Large intestine (tissue), 3 donors: Measurements from ENCODE around the gene PPP2R5B. TPM values are rescaled to one million over a fixed set of nuclear protein-coding genes. Genes with fewer than 3 reads are reported as not detected.

Experiments
- DNase-seq, 2 donors: peaks; one replicate each; pipeline versions ENCODE4 v3.0.0 to v3.0.0-alpha.2; 2013
- H3K27ac ChIP-seq: one replicate; pipeline ENCODE4 v1.5.1; 2013; ENCODE audit warnings: low read length
- H3K27me3 ChIP-seq: 2 replicates; pipeline ENCODE4 v1.6.1; 2013; ENCODE audit warnings: low read length; ENCODE audit not compliant: control insufficient read depth, insufficient read depth
- H3K36me3 ChIP-seq: 2 replicates; pipeline ENCODE4 v1.6.1; 2013; ENCODE audit warnings: low read length; ENCODE audit not compliant: control insufficient read depth, insufficient read depth
- H3K4me1 ChIP-seq: one replicate; pipeline ENCODE4 v1.6.1; 2013; ENCODE audit warnings: low read length; ENCODE audit not compliant: control insufficient read depth, insufficient read depth
- H3K4me3 ChIP-seq: one replicate; pipeline ENCODE4 v1.5.1; 2013; ENCODE audit warnings: low read length
- H3K9me3 ChIP-seq: one replicate; pipeline ENCODE4 v1.6.1; 2013; ENCODE audit warnings: mild to moderate bottlenecking, low read depth, low read length, moderate library complexity; ENCODE audit not compliant: control insufficient read depth
- WGBS: methylation state at CpG from one replicate; pipeline ENCODE4 v1.1.5; 2013; ENCODE audit warnings: low lambda C conversion rate; ENCODE audit not compliant: insufficient coverage; 5-methylcytosine and 5-hydroxymethylcytosine counted together
- polyA plus RNA-seq: library from polyadenylated mRNA; unstranded; fragments of 120-200 nt; gene quantifications from one replicate; pipeline ENCODE4 v1.2.1, GENCODE V29; 2013

PPP2R5B gene
- polyA plus RNA-seq, 1 donor: 11.6 TPM

DNA sequence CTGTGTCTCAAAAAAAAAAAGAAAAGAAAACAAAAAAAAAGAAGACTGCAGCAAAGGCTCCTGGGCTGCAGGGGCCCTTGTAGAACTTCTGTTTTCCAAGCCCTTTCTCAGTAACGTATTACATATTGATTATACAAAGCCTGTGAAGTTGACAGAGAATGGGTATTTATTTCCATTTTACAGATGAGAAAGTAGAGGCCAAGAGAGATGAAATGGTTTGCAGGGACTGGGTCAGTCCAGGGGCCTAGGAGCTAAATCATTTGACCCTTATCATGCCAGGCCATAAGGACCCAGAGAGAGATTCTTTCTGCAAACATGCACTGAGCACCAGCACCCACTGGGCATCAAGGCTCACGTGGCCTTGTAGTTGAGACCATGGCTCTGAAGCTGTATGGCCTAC is 4.5 kb downstream of the PPP2R5B start:
- H3K36me3 ChIP-seq: peaks cover 47% of the 10 kb centered on the region
- H3K4me3 ChIP-seq: no peak overlapping the region
- H3K27me3 ChIP-seq: no peaks in the 10 kb centered on the region
- H3K27ac ChIP-seq: no peak overlapping the region
- WGBS: no CpG with 5 or more reads among the region's 2 CpGs
- no peak for DNase-seq
- no peaks in the 10 kb centered on the region for H3K9me3 ChIP-seq
- peaks cover 10% of the 10 kb centered on the region for H3K4me1 ChIP-seq

DNA sequence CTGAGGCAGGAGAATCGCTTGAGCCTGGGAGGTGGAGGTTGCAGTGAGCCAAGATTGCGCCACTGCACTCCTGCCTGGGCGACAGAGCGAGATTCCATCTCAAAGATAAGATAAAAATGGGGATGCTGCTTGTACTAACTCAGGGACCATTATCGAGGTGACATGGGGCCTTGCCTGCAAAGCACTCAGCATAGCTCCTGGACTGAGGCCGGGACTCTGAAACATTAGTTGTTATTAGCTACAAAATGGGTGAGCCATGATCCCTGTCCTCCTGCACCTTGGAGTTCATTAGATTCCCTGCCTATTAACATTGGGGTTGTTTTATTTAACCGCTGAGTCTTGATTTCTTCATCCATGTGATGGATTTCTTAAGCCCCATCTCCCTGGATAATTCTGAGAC is 5.1 kb downstream of the PPP2R5B start:
- Histone ChIP-seq H3K9me3 (no peaks in the 10 kb centered on the region), H3K4me1 (peaks cover 17% of the 10 kb centered on the region), H3K4me3 (no peak overlapping the region), H3K36me3 (peaks cover 47% of the 10 kb centered on the region), H3K27me3 (no peaks in the 10 kb centered on the region), H3K27ac (no peak overlapping the region)
- WGBS: no CpG with 5 or more reads among the region's 7 CpGs
- DNase-seq: no peak

DNA sequence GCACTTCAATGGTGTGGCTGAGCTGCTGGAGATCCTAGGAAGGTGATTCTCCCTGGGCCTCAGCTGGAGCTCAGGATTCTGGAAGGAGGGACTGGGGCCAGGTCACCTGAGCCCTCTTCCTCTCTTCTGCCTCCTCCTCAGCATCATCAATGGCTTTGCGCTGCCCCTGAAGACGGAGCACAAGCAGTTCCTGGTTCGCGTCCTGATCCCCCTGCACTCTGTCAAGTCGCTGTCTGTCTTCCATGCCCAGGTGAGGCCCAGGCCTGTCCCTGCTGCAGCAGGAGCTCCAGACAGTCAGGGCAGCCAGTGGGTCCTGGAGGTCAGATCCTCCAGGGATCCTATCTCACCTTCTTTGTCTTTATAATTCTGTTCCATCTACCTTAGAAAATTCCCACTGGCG is 5.9 kb downstream of the PPP2R5B start:
- 89% methylated on average over 1 of the region's 6 CpGs for WGBS
- peaks cover 47% of the 10 kb centered on the region for H3K36me3 ChIP-seq
- DNase-seq: no peak
- H3K27ac ChIP-seq: no peak overlapping the region
- no peaks in the 10 kb centered on the region for H3K9me3 ChIP-seq
- H3K4me3 ChIP-seq: no peak overlapping the region
- peaks cover 19% of the 10 kb centered on the region for H3K4me1 ChIP-seq
- H3K27me3 ChIP-seq: no peaks in the 10 kb centered on the region

GRCh38 chr11:64931290-64931689 is 6.8 kb downstream of the PPP2R5B start:
- Histone ChIP-seq H3K27me3 (no peaks in the 10 kb centered on the region), H3K27ac (no peak overlapping the region), H3K36me3 (peaks cover 47% of the 10 kb centered on the region), H3K4me3 (no peak overlapping the region), H3K9me3 (no peaks in the 10 kb centered on the region), H3K4me1 (peaks cover 13% of the 10 kb centered on the region)
- no CpG with 5 or more reads among the region's 7 CpGs for WGBS
- DNase-seq: no peak

- WGBS: no CpG with 5 or more reads among the region's 5 CpGs
- Histone ChIP-seq H3K4me1 (peaks cover 13% of the 10 kb centered on the region), H3K36me3 (peaks cover 44% of the 10 kb centered on the region)
Observed at GRCh38 chr11:64932324-64932723, 7.8 kb downstream of the PPP2R5B start.

DNA sequence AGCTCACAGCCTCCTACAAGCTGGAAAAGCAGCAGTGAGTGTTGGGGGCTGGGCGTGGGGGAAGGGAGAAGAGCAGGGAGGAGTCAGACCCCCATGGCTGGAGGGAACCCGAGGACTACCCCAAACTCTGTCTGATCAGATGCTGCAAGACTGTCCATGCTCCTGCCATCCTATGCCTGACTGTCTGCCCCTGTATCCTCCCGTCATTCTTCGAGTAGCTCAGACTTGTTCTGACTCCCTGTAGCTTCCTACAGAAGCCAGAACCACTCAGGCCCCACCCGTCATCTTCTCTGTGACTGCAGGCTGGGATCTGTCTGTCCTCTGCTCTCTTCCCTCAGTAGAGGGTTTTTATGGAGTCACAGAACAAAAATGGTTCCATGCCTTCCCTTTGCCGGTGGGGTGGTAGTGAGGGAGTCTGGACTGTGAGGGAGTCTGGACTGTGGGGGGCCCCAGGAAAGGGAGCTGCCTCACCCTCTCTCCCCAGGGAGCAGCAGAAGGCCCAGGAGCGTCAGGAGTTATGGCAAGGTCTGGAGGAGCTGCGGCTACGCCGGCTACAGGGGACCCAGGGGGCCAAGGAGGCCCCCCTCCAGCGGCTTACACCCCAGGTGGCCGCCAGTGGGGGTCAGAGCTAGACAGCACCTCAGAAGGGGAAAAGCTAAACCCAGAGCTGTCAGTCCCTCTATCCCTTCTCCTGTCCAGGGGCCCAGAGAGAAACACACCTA is 8.9 kb downstream of the PPP2R5B start:
- no peak overlapping the region for H3K27ac ChIP-seq
- no CpG with 5 or more reads among the region's 12 CpGs for WGBS
- H3K4me1 ChIP-seq: peaks cover 13% of the 10 kb centered on the region
- peaks cover 38% of the 10 kb centered on the region for H3K36me3 ChIP-seq
- no peaks in the 10 kb centered on the region for H3K27me3 ChIP-seq
- no peaks in the 10 kb centered on the region for H3K9me3 ChIP-seq
- no peak overlapping the region for H3K4me3 ChIP-seq
- DNase-seq: no peak

More at GRCh38 chr11:64932324-64932723, 7.8 kb downstream of the PPP2R5B start:
- H3K4me3 ChIP-seq: no peak overlapping the region
- no peak for DNase-seq
- H3K27me3 ChIP-seq: no peaks in the 10 kb centered on the region
- no peak overlapping the region for H3K27ac ChIP-seq
- H3K9me3 ChIP-seq: no peaks in the 10 kb centered on the region

GRCh38 chr11:64933935-64934681 is 9.6 kb downstream of the PPP2R5B start:
- no peaks in the 10 kb centered on the region for H3K27me3 ChIP-seq
- peaks cover 37% of the 10 kb centered on the region for H3K36me3 ChIP-seq
- H3K27ac ChIP-seq: no peak overlapping the region
- peaks cover 13% of the 10 kb centered on the region for H3K4me1 ChIP-seq
- no peak for DNase-seq
- H3K4me3 ChIP-seq: no peak overlapping the region
- 100% methylated on average over 1 of the region's 10 CpGs for WGBS
- no peaks in the 10 kb centered on the region for H3K9me3 ChIP-seq

DNA sequence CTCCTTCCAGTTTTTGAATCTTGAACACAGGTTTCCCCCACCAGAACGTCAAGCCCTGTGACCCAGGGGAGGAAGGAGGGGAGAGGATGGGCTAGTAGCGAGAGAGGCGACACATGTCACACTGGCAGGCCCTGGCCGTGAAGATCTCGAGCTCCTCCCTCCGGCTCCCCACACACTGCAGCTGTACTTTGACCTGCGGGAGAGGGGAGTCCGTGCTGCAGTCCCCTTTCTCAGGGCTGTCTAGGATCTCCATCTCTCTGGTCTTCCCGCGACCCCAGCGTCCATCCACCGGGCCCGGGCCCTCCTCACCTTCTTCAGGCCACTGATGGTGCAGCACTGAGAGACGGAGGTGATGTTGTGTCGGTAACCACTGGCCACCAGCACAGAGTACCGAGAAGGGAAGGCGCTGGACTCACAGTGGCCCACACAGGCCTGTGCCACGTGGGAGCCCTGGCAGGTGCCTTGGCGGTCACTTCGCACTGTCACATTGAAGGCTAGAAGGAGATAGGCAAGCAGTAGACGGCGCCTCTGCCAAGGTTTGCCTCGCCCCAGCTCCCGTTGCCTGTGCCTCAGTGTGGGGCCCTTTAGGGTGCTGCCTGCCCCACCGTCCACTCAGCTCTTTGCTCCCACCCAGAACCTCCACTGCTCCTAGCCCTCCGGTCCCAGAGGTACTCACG is 10.3 kb downstream of the PPP2R5B start:
- Histone ChIP-seq H3K27ac (no peak overlapping the region), H3K4me1 (peaks cover 13% of the 10 kb centered on the region), H3K27me3 (no peaks in the 10 kb centered on the region), H3K9me3 (no peaks in the 10 kb centered on the region), H3K36me3 (peaks cover 32% of the 10 kb centered on the region), H3K4me3 (no peak overlapping the region)
- WGBS: no CpG with 5 or more reads among the region's 27 CpGs
- DNase-seq: peak in 1 of 2 donors; percentile 69

- Histone ChIP-seq H3K27ac (no peak within 1 kb of the TSS), H3K36me3 (peaks cover 26% of the 10 kb centered on the region), H3K4me3 (no peak within 1 kb of the TSS), H3K4me1 (peaks cover 13% of the 10 kb centered on the region), H3K9me3 (no peaks in the 10 kb centered on the region), H3K27me3 (no peaks in the 10 kb centered on the region)
- WGBS: no CpG with 5 or more reads among the region's 14 CpGs
- DNase-seq: no peak
Observed at GRCh38 chr11:64935359-64936081, 11.0 kb downstream of the PPP2R5B start, which contains the start of gene GPHA2. GPHA2 (minus strand) TSS chr11:64935893; CDS start chr11:64935460, 433 bp downstream.

DNA sequence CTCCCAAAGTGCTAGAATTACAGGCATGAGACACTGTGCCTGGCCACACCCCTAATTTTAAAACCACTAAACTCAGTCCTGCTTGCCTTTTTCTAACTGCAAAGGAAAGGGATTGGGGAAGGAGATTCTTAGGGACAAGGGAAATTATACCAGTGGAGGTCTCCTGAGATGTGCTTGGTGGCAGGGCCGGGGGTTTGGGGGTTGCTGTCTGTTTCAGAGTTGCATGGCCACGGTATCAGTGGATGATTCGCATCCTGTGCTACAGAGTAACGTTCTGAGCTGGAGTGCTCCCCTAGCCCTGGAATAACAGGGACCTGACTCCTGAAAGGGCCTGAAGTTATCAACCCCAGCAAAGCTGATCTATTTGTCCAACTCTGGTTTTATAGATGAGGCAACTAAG is 12.1 kb downstream of the PPP2R5B start:
- peaks cover 13% of the 10 kb centered on the region for H3K4me1 ChIP-seq
- no peaks in the 10 kb centered on the region for H3K27me3 ChIP-seq
- H3K27ac ChIP-seq: no peak overlapping the region
- H3K9me3 ChIP-seq: no peaks in the 10 kb centered on the region
- H3K4me3 ChIP-seq: no peak overlapping the region
- WGBS: no CpG with 5 or more reads among the region's 4 CpGs
- DNase-seq: no peak
- peaks cover 15% of the 10 kb centered on the region for H3K36me3 ChIP-seq
